IMR-90 (cell line): ENCODE data around the gene DIP2C.

Source experiments
- NFE2L2 ChIP-seq: fragments of 150-350 bp; IDR thresholded peaks from 2 replicates; pipeline ENCODE4 v1.6.1; 2016; ENCODE audit warnings: low read depth, mild to moderate bottlenecking, low read length
- POLR2A ChIP-seq: IDR thresholded peaks from 2 replicates; pipeline ENCODE4 v1.6.1; 2012; ENCODE audit warnings: mild to moderate bottlenecking, low read depth, low read length
- RAD21 ChIP-seq: IDR thresholded peaks from 2 replicates; pipeline ENCODE4 v1.6.1; 2012; ENCODE audit warnings: low read length, improper control_type of control experiment
- TF ChIP-seq, protein P1 (sequence below): conservative IDR thresholded peaks from 2 replicates; pipeline ENCODE4 v1.5.1; 2012; ENCODE audit warnings: mild to moderate bottlenecking, low read depth, low read length, improper control_type of control experiment
- TF ChIP-seq, protein P2 (sequence below): fragments of 150-350 bp; IDR thresholded peaks from 2 replicates; pipeline ENCODE4 v1.6.1; 2016; ENCODE audit warnings: low read depth, mild to moderate bottlenecking, low read length, moderate library complexity, borderline replicate concordance

DNA sequence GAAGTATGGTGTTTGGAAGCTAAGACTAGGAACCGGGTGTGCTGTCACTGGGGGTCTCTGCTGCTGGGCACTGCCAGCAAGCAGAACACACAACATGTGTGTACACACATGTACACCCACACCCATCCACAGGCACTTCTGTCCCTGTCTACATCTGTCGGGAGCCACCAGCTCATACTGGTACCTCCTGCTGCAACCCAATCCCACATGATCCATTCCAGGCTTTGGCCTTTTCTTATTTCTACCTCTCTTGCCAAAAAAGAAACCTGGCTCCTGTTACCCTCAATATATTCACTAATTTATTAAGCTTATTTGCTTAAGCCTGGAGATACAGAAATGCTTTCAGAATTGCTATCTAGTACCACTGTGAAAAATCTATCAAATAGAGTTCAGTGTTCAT lies 246.0 kb downstream of the DIP2C start:
- TF ChIP-seq, protein P1, sequence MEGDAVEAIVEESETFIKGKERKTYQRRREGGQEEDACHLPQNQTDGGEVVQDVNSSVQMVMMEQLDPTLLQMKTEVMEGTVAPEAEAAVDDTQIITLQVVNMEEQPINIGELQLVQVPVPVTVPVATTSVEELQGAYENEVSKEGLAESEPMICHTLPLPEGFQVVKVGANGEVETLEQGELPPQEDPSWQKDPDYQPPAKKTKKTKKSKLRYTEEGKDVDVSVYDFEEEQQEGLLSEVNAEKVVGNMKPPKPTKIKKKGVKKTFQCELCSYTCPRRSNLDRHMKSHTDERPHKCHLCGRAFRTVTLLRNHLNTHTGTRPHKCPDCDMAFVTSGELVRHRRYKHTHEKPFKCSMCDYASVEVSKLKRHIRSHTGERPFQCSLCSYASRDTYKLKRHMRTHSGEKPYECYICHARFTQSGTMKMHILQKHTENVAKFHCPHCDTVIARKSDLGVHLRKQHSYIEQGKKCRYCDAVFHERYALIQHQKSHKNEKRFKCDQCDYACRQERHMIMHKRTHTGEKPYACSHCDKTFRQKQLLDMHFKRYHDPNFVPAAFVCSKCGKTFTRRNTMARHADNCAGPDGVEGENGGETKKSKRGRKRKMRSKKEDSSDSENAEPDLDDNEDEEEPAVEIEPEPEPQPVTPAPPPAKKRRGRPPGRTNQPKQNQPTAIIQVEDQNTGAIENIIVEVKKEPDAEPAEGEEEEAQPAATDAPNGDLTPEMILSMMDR, result no peak
- TF ChIP-seq POLR2A (no peak), NFE2L2 (no peak), RAD21 (no peak)
- TF ChIP-seq, protein P2, sequence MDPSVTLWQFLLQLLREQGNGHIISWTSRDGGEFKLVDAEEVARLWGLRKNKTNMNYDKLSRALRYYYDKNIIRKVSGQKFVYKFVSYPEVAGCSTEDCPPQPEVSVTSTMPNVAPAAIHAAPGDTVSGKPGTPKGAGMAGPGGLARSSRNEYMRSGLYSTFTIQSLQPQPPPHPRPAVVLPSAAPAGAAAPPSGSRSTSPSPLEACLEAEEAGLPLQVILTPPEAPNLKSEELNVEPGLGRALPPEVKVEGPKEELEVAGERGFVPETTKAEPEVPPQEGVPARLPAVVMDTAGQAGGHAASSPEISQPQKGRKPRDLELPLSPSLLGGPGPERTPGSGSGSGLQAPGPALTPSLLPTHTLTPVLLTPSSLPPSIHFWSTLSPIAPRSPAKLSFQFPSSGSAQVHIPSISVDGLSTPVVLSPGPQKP, result no peak
